Measurements from ENCODE around the gene BRIP1. TPM values are rescaled to one million over a fixed set of nuclear protein-coding genes. Genes with fewer than 3 reads are reported as not detected.

BRIP1 gene
- total and polyA plus RNA-seq, 2 donors (not counting 3 experiments of a cell fraction or from before 2014, with no cell fraction given) = 1.8 to 12.1 TPM

DNA sequence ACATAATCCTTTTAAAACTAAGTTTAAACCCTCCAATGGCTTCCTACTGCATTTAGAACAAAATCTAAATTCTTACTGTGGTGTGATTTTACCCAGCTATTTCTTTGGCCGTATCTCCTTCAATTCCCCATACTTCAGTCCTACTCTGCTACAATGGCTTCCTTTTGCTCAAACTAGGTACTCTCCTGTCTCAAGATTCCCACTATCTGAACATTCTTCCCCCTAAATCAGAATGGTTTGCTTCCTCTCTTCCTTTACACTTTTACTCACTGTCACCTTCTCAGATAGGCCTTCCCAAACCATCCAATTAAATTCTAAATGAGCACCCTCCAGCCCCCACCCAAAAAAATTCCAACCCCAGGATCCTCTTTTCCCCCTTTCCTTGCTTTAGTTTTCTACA is 109.2 kb downstream of the BRIP1 start:
- Histone ChIP-seq H3K4me1 (ENCODE audit: control insufficient read depth, extremely low read depth, insufficient read depth, low read length) (no peaks in the 10 kb centered on the region), H4K20me1 (replicated peaks; ENCODE audit: control insufficient read depth, extremely low read depth, insufficient read depth, low read length) (no peaks in the 10 kb centered on the region), H3K4me2 (ENCODE audit: insufficient read depth, low read length) (no peak overlapping the region), H3K4me3 (replicated peaks in 1 of 3; ENCODE audit: insufficient read depth in 1 of 3, low read depth in 1 of 3, low read length in 3 of 3) (no peak overlapping the region), H3K9ac (replicated peaks; ENCODE audit: extremely low read depth, insufficient read depth, low read length) (no peak overlapping the region), H2AFZ (ENCODE audit: low read depth, low read length) (no peak overlapping the region), H3K9me3 (replicated peaks; ENCODE audit: control insufficient read depth, insufficient read depth, low read length) (no peaks in the 10 kb centered on the region), H3K9me1 (replicated peaks; ENCODE audit: control insufficient read depth, extremely low read depth, insufficient read depth, low read length) (no peaks in the 10 kb centered on the region), H3K27ac (ENCODE audit: insufficient read depth, low read depth, low read length) (no peak overlapping the region), H3K27me3 (ENCODE audit: control insufficient read depth in 2 of 2, insufficient read depth in 2 of 2, low read length in 2 of 2) (no peaks in the 10 kb centered on the region), H3K36me3 (ENCODE audit: control insufficient read depth in 2 of 2, extremely low read depth in 1 of 2, insufficient read depth in 2 of 2, low read length in 2 of 2) (no peaks in the 10 kb centered on the region), H3K79me2 (ENCODE audit: control insufficient read depth, insufficient read depth, low read length) (no peaks in the 10 kb centered on the region)
- ChIA-PET CTCF (no interaction called here), POLR2A (no interaction called here)
- intact Hi-C loops (cut with micrococcal nuclease) (no loop called here), dilution Hi-C loops (cut with MboI; ENCODE audit: extremely low pct_ligation_motif_present, low sequenced_read_pairs) (no loop called here)
- BruUV-seq (replicated peaks) = no TSS peak
- DNase-seq (ENCODE audit: low read depth, low spot score) (no peak), FAIRE-seq (no peak)
- TF ChIP-seq, protein P1, sequence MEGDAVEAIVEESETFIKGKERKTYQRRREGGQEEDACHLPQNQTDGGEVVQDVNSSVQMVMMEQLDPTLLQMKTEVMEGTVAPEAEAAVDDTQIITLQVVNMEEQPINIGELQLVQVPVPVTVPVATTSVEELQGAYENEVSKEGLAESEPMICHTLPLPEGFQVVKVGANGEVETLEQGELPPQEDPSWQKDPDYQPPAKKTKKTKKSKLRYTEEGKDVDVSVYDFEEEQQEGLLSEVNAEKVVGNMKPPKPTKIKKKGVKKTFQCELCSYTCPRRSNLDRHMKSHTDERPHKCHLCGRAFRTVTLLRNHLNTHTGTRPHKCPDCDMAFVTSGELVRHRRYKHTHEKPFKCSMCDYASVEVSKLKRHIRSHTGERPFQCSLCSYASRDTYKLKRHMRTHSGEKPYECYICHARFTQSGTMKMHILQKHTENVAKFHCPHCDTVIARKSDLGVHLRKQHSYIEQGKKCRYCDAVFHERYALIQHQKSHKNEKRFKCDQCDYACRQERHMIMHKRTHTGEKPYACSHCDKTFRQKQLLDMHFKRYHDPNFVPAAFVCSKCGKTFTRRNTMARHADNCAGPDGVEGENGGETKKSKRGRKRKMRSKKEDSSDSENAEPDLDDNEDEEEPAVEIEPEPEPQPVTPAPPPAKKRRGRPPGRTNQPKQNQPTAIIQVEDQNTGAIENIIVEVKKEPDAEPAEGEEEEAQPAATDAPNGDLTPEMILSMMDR (IDR thresholded peaks at IDR 0.05; ENCODE audit: extremely low read depth in 1 of 2, insufficient read depth in 1 of 2, low read depth in 1 of 2, low read length in 2 of 2) = no peak
- TF ChIP-seq EZH2 (IDR thresholded peaks at IDR 0.05; ENCODE audit: borderline replicate concordance, low read depth, low read length, severe bottlenecking) (no peak), MYC (IDR thresholded peaks at IDR 0.05; ENCODE audit: low read depth, low read length) (no peak), GATA2 (IDR thresholded peaks at IDR 0.05; ENCODE audit: insufficient read depth, insufficient read length, low read depth, low read length) (no peak), POLR2A (IDR thresholded peaks at IDR 0.05; ENCODE audit: low read depth, low read length) (no peak), POLR2AphosphoS5 (IDR thresholded peaks at IDR 0.05; ENCODE audit: insufficient read depth, low read depth, low read length) (no peak)
- TF ChIP-seq, protein P2, sequence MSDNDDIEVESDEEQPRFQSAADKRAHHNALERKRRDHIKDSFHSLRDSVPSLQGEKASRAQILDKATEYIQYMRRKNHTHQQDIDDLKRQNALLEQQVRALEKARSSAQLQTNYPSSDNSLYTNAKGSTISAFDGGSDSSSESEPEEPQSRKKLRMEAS (IDR thresholded peaks at IDR 0.05; ENCODE audit: insufficient read depth, insufficient read length) = no peak
